Suppressor macrophage (primary cell): ENCODE results near the gene OR8J3.
"Not testable (repeated sequence)": the region's sequence is repeated elsewhere in the genome, so short reads cannot be mapped to it uniquely, and the experiment has no call there.

ENCODE experiments used
- DNase-seq, 4 experiments: peaks; one replicate each; pipeline ENCODE4 v3.0.0-alpha.2; 2020 to 2022
- total RNA-seq, 17 experiments: gene quantifications; one replicate each; lab custom pipeline; 2026; ENCODE audit warnings: mixed read lengths in 6 of 17, inconsistent platforms in 3 of 17; lab: John Stamatoyannopoulos, UW

The OR8J3 gene
- total RNA-seq: 0 to 1.2 (median 0) reads per million in 17 experiments

GRCh38 chr11:56140151-56140661 is at the start of gene OR8J3:
OR8J3 (minus strand) TSS chr11:56140201; CDS start chr11:56137718, 2,483 bp downstream.
- DNase-seq: no peak

- no peak for DNase-seq
These were observed 48.6 kb upstream of the OR8J3 start for GRCh38 chr11:56188602-56189001.

- no peak for DNase-seq
These were observed 43.5 kb upstream of the OR8J3 start for GRCh38 chr11:56183459-56183858.

- no peak for DNase-seq
These were observed 36.3 kb upstream of the OR8J3 start, which contains the start of gene OR5J2 for GRCh38 chr11:56176318-56176717. OR5J2 (plus strand) TSS chr11:56176618; CDS start chr11:56176618, 0 bp downstream.

- no peak for DNase-seq
These were observed 32.3 kb upstream of the OR8J3 start for GRCh38 chr11:56172256-56172830.

GRCh38 chr11:56163804-56164203 is 23.8 kb upstream of the OR8J3 start:
- no peak for DNase-seq

GRCh38 chr11:56160217-56160616 is 20.2 kb upstream of the OR8J3 start, which contains the start of gene OR8K5:
OR8K5 (minus strand) TSS chr11:56160317; CDS start chr11:56160317, 0 bp downstream.
- DNase-seq: no peak

GRCh38 chr11:56152333-56152732 is 12.3 kb upstream of the OR8J3 start:
- DNase-seq: no peak

GRCh38 chr11:56151376-56151775 is 11.4 kb upstream of the OR8J3 start:
- no peak for DNase-seq

GRCh38 chr11:56143681-56144080 is 3.7 kb upstream of the OR8J3 start:
- DNase-seq: not testable (repeated sequence)

- no peak for DNase-seq
These were observed 17.9 kb downstream of the OR8J3 start, which contains the start of gene OR8H3 for GRCh38 chr11:56122073-56122472. OR8H3 (plus strand) TSS chr11:56122373; CDS start chr11:56122373, 0 bp downstream.

- no peak for DNase-seq
These were observed 36.7 kb downstream of the OR8J3 start, which contains the start of gene OR8H2 for GRCh38 chr11:56103210-56103737. OR8H2 (plus strand) TSS chr11:56103687; CDS start chr11:56105043, 1,356 bp downstream.

- no peak for DNase-seq
These were observed 47.0 kb downstream of the OR8J3 start, which contains the start of gene OR8I2 for GRCh38 chr11:56093008-56093407. OR8I2 (plus strand) TSS chr11:56093308; CDS start chr11:56093308, 0 bp downstream.

- no peak for DNase-seq
These were observed 50.3 kb downstream of the OR8J3 start for GRCh38 chr11:56089697-56090096.
